SIG-M5 (cell line): ENCODE measurements around the gene SLC2A8.

Source experiments
- DNase-seq: peaks from one replicate; lab custom pipeline; 2025; lab: John Stamatoyannopoulos, UW

Gene SLC2A8

DNA sequence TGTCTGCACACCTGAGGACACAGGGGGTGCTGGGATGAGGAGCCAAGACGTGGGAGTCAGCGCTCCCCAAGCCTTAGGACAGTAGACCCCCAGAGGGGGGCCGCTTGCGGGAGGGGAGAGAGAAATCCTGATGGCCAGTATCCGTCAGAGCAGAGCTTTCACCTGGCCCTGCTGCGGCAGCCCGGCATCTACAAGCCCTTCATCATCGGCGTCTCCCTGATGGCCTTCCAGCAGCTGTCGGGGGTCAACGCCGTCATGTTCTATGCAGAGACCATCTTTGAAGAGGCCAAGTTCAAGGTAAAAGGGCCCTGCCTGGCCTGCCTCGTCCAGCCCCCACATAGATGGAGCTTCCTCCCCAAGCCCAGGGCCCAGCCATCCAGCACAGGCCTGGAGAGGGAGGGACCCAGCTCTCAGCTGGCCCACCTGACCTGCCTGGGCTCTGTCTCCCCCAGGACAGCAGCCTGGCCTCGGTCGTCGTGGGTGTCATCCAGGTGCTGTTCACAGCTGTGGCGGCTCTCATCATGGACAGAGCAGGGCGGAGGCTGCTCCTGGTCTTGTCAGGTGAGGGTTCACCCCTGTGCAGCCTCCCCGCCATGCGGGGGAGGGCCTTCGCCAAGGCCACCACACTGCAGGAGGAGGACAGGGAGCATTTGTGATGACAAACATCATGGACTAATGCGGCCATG lies 6.7 kb downstream of the SLC2A8 start:
- no peak for DNase-seq

DNA sequence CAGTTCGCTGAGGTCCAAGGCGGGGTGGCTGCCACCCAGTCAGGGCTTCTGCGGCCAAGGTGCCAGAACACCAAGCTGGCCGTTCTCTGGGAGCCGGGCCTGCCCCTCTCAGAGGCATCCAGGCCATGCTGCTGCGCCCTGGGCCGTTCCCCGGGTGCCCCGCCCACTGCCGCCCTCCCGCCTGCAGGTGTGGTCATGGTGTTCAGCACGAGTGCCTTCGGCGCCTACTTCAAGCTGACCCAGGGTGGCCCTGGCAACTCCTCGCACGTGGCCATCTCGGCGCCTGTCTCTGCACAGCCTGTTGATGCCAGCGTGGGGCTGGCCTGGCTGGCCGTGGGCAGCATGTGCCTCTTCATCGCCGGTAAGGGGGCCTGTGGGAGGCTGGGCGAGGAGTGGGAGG lies 7.7 kb downstream of the SLC2A8 start:
- DNase-seq = no peak

DNA sequence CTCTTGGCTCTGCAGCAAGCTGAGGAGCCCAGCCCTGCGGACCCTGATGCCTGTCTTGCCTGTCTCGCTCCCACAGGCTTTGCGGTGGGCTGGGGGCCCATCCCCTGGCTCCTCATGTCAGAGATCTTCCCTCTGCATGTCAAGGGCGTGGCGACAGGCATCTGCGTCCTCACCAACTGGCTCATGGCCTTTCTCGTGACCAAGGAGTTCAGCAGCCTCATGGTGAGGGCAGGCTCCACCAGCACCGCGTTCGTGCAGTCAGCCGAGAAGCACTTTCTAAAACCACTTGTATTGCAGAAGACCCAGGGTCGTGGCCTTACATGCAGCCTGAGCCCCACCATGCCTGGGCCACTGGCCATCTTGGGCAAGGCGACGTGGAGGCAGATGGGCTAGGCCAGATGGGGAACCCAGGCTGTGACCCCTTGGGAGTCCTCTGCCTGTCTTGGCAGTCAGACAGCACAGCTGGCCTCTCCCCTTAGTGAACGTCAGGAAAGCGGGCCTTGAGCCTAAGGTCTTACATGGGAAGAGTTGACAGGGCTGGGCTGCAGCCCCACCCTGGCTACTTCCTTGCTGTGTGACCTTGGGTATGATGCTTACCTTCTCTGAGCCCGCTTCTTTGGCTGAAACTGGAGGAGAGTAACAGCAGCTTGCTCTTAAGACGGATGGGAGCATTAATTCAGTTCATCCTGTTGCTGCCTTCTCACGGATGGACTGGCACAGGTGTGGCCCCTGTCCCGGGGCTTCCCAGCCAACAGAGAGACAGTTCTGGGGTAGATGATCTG lies 8.6 kb downstream of the SLC2A8 start:
- no peak for DNase-seq

DNA sequence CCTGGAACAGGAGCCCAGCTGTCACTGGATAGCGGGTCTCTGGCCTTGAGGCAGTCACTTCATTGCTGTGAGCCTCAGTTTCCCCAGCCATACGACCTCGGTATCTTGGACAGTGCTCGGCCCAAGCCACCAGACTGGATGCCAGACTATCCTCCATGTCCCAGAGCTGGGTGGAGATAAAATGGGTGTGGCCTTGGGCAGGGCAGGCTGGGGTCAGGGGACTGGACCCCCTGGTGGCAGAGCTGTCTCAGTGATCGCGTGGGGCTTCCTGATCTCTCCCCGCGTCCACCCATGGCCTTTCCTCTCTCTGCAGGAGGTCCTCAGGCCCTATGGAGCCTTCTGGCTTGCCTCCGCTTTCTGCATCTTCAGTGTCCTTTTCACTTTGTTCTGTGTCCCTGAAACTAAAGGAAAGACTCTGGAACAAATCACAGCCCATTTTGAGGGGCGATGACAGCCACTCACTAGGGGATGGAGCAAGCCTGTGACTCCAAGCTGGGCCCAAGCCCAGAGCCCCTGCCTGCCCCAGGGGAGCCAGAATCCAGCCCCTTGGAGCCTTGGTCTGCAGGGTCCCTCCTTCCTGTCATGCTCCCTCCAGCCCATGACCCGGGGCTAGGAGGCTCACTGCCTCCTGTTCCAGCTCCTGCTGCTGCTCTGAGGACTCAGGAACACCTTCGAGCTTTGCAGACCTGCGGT lies 10.0 kb downstream of the SLC2A8 start:
- DNase-seq = no peak

DNA sequence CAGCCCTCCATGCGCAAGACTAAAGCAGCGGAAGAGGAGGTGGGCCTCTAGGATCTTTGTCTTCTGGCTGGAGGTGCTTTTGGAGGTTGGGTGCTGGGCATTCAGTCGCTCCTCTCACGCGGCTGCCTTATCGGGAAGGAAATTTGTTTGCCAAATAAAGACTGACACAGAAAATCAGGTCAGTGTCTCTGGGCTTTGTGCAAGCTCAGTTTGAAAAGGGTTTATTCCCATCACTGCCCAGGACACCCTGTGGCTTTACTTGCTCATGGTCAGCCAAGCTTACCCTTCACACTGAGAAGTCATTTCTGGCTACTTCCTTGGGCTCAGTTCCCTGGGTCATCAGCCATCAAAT lies 10.5 kb downstream of the SLC2A8 start:
- no peak for DNase-seq

DNA sequence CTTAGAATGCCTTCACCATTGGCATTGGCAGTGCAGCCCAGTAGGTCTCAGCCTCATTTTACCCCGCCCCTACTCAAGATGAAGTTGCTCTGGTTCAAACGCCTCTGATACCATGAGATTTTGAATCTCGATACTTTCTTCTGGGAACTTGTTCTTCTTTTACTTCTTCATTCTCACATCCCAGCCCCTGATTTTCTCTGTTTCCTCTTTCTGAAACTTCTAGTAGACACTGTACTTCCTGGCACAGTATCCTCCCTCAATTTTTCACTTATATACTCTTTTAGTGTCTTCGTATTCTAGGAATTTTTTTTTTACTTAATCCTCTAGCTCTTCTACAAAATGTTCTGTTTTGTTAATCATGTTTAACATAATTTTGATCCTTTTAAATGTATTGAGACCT lies 14.2 kb downstream of the SLC2A8 start:
- no peak for DNase-seq

DNA sequence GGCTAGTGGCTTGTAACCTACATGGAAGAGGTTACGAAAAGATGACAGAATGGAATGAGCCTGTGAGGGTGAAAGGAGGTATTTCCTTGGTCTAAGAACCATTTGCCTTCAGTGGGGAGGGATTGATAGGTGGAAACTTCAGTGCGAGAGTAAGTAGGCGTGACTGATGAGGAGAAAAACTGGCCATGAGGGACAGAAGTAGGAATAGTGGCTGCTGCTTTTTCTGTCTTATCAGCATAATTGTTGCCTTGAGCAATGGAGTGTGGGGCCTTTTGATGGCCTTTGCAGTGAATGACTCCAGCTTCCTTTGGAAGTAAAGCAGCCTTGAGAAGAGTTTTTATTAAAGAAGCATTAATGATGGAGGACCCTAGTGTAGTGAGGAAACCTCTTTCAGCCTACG lies 18.2 kb downstream of the SLC2A8 start:
- no peak for DNase-seq

DNA sequence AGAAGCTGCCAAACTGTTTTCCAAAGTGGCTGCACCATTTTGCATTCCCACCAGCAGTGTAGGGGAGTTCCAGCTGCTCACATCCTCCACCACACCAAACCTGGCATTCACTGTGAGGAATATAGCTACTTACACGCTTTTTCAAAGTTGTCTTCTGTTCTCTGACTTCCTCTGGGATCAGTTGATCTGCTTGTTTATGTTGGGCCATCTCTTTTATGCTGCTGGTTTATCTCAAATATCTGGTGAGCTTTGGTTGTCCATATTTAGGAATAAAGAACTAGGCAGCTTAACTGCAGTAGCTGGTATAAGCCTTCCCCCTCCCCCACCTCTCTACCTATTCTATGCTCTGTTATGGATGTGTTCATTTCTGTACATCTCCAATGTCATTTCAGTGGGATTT lies 18.7 kb downstream of the SLC2A8 start:
- DNase-seq = no peak

DNA sequence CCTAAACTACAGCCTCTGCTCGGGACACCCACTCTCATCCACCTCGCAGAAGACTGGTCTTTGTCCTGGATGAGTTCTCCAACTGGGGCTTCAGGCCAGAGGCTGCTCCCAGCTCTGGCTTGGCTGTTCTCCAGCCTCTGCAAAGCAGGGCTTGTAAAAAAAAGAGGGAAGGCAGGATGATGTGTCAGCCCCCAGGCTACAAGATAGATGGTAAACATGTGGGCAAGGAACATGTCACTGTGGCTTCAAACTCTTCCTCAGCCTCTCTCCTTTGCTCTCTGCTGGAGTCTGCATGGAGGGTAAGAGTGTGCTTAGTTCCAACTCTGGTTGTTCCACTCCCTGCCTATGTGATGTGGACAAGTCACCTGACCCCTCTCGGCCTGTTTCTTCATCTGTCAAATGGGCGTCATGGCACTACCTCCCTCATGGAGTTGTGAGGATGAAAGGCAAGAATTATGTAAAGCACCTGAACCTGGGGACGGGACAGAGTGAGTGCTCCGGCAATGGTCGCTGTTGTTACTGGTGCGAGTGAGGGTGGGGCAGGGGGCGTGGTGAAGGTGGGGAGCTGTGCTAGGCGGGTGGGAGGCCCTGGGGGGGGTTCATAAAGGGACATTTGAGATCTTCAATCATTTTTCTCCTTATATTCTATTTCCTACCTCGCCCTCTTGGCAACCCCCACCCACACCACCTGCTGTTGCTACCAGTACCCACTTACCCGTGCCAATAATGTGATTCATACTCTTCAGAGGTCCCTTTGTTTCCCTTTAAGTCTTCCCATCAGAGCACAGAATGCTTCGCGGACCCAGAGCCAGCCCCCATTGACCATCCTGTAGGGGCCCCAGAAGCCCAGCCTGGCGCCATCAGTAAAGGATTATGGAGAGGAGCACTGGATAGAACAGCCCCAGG lies 20.4 kb downstream of the SLC2A8 start:
- no peak for DNase-seq

DNA sequence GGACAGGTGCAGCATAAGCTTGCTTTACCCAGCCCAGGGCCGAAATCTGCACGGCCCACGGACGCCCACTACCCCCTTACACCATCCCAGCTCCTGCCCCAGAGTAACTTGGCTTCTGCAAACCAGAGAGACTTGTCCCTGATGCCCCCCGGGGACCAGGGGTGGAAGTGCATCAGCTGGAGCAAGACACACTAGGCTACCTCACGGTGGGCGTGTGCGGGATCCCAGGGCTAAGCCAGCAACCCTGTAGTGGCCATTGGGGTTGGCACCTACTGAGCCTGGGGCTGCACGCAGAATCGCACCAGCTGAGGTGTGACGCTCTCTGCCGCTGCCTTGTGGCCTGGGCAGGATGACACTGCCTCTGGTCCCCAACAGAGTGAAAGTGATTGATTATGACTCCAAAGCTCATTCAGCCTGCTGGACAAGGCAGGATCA lies 21.1 kb downstream of the SLC2A8 start:
- DNase-seq = no peak

DNA sequence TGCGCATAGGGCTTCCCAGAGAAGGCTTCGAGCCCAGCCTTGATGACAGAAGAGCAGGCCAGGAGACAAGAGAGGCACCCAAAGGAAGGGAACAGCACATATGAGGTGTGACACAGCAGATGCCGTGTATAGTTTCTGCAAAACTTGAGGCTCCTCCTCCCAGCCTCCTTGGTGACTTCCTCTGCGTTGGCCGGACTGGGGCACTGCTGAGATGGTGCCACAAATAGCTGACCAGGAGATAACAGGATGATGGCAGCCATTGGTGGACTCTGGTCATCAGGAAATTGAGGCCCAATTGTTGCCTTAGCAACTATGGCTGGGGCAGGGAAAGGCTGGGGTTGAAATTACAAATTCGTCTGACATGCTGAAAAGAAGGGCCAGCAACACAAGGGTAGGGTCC lies 22.4 kb downstream of the SLC2A8 start:
- DNase-seq = no peak

DNA sequence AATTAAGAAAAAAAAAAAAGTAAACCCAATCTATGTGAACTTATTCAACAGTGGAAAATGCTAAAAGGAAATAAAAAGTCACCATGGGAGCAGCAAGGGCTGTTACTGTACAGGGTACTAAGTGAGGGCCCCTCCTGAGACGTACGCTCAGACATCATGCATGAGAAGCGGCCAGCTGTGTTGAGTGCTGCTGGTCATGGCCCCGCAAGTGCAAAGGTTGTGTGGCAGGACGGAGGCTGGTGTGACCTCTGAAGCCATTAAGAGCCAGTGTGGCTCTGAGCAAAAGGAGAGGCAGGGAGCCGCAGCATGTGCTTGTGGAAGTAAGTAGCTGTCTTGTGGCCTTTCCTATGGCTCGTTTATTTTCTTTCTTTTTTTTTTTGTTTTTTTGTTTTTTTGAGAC lies 24.1 kb downstream of the SLC2A8 start:
- DNase-seq = no peak

DNA sequence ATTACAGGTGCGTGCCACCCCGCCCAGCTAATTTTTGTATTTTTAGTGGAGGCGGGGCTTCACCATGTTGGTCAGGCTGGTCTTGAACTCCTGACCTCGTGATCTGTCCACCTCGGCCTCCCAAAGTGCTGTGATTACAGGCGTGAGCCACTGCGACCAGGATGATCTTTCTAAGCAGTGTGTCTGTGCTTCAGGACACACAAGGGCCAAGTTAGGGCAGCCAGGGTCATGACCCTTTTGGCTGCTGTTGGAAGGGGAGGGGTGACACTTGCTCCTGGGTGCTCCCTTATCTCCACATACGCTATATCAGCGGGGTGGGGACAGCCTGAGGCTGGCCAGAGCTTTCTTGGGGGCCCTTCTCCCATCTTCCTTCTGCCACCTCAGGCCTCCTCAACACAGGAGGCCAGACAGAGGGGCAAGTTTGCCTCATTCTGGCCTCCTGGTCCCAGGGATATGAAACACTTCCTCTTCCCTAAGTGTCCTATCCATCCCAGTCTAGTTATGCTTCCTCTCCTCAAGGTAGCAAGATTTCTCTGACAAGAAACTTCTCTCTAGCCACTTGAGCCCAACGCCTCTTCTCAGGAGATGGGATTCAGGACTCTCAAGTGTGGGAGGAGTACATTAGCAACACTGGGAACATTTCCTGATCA lies 25.3 kb downstream of the SLC2A8 start:
- no peak for DNase-seq

DNA sequence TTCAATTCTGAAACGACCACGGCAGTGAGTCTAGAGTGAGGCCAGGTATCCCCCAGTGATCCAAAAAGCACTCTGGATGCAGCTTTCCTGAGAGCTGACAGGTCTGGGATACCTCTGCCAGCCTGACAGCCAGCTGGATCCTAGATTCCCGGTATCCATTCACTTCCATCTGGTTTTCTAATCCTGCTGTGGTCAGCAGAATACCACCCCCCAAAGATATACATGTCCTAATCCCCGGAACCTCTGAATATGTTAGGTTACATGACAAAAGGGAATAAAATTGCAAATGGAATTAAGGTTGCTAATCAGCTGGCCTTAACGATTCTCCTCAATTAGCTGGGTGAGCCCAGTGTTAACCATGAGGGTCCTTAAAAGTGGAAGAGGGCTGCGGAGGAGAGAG lies 25.8 kb downstream of the SLC2A8 start:
- no peak for DNase-seq

DNA sequence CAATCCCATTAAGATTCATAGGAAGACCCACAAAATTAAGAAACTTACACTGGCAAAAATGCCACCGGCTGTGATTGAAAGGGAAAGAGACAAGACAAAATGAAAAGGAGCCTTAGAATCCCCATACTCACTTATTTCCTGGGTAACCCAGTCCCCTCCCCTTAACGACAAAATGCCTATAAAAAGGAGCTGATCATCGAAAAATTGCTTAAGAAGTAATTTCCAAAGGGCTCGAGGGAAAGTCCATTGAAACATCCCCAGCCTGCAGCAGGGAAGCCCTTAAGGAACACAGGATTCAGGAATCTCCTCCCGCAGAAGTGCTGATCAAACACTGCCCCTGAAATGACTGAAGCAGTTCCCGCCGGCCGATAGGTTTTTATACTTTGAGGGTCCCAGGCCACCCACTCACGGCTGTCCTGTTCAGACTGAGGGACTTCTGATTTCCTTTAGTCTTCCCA lies 26.5 kb downstream of the SLC2A8 start:
- no peak for DNase-seq

DNA sequence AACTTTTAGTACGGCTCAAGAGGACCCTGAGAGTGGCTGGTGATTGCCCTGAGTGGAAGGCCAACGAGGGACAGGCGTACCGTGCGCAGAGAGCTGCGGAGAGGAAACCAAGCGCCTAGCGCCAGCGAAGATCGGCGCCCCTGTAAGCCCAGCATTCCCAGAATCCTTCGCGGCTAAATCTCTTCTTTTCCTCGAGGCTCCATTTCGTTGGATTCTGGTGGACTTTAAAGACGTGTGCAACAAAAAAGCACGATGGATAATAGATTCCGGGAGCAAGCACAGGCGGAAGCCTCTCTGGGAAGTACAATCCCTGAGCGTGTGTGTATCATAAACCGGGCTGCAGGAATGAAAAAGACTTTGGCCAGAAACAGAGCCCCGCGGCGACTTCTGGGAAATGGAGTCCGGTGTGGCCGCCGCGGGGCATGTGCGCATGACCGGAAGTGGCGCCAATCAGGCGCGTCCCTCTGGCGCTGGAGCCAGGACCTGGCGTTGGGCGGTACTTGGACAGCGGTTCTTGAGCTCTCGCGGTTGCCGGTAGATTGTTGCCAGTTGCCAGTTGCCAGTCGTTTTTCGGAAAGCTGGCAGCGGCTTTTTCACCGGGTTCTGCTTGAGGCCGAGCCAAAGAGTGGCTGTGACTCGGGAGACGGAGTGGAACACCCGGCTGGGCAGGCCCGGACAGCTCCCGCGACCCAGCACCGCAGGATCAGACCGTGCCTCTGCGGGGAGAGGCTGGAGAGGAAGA lies 27.1 kb downstream of the SLC2A8 start, which contains the start of gene ZNF79:
Gene ZNF79 (plus strand): TSS at position 449 of the 742 bp plus-strand sequence. CDS start 406 bp downstream, outside the sequence.
- peak; percentile 28 for DNase-seq

DNA sequence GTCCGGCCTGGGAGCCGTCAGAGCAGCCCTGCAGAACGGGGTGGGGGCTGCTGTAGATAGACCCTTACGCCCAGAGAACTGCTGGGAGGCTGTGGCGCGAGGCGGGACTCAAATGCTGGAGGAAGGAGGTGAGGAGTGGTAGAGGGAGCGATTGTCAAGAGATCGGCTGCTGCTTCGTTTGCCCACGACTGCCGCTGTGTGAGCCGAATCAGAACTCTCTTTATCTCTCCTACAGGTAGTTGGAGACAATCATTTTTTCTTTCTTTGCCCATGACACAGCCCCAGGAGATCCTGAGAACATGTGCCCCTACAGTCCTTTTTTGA lies 27.7 kb downstream of the SLC2A8 start:
- DNase-seq = no peak

DNA sequence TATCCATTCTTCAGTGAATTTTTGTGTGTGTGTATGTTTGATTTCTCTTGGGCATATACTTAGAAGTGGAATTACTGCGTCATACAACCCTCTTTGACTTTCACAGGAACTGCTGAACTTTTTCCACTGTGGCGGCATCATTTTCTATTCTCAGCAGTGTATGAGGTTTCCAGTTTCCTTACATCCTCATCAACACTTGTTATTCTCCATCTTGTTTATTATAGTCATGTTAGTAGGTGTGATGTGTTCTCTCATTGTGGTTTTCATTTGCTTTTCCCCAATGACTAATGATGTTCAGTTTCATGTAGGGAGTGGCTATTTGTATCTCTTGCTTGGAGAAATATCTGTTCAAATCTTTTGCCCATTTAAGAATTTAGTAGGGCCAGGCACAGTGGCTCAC lies 29.8 kb downstream of the SLC2A8 start:
- no peak for DNase-seq

DNA sequence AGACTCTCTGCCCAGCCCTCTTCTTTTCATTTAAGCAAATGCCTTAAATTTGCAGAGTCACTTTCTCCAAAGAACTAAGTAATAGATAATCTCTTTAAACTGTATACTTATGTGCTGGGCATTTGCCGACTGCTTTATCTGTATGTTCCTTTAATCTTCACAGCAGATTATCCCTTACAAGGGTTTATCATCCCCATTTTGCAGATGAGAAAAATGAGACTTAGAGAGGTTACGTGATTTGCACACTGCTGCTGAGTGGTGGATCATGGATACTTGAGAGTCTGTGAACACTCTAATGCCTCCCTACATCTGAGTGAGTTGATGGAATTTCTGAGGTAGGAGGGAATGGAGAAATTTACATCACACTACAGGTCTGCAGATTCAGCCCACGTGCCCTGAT lies 31.4 kb downstream of the SLC2A8 start:
- DNase-seq = no peak

DNA sequence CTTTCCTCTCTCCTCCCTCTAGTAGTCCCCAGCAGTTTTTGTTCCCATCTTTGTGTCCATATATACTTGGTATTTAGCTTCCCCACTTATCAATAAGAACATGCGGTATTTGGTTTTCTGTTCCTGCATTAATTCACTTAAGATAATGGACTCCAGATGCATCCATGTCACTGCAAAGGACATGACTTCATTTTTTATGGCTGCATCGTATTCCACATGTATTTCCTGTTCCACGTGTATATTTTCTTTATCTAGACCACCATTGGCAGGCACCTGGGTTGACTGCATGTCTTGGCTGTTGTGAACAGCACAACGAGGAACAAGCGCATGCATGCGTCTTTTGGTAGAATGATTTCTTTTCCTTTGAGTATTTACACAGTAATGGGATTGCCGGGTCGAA lies 33.4 kb downstream of the SLC2A8 start:
- no peak for DNase-seq
